OCI-LY3 (cell line): ENCODE data around the gene ADAD2.

Experiments used
- H2AFZ ChIP-seq: fragments of 200-600, 300-600 bp; shearing (Covaris generic); 2 replicates; pipeline ENCODE4 v1.6.0; 2014; ENCODE audit warnings: antibody characterized with exemption, low read depth, low read length
- H3K27ac ChIP-seq: fragments of 200-600, 300-600 bp; sonication (generic); 2 replicates; pipeline ENCODE4 v1.5.1; 2014; ENCODE audit warnings: mild to moderate bottlenecking, low read length, moderate library complexity, mixed read lengths
- H3K27me3 ChIP-seq: fragments of 200-600, 300-600 bp; sonication (generic); 2 replicates; pipeline ENCODE4 v1.6.1; 2014; ENCODE audit warnings: low read depth, low read length, mixed read lengths
- H3K36me3 ChIP-seq: fragments of 200-600, 300-600 bp; sonication (generic); replicated peaks from 2 replicates; pipeline ENCODE3; 2014; ENCODE audit warnings: low read depth, low read length, mixed read lengths
- H3K4me1 ChIP-seq: fragments of 300-600, 200-600 bp; sonication (generic); 2 replicates; pipeline ENCODE4 v1.6.1; 2014; ENCODE audit warnings: low read length, mixed read lengths
- H3K4me2 ChIP-seq: fragments of 200-600, 300-600 bp; sonication (generic); 2 replicates; pipeline ENCODE4 v1.6.1; 2014; ENCODE audit warnings: low read length, mixed read lengths
- H3K4me3 ChIP-seq: fragments of 300-600, 200-600 bp; sonication (generic); 2 replicates; pipeline ENCODE4 v1.5.1; 2014; ENCODE audit warnings: antibody characterized with exemption, mild to moderate bottlenecking, low read length, moderate library complexity
- H3K79me2 ChIP-seq: fragments of 300-600, 200-600 bp; shearing (Covaris generic); 2 replicates; pipeline ENCODE4 v1.6.1; 2014; ENCODE audit warnings: mild to moderate bottlenecking, low read length, mixed read lengths
- H3K9ac ChIP-seq: fragments of 300-600, 200-600 bp; shearing (Covaris generic); 2 replicates; pipeline ENCODE4 v1.6.0; 2014; ENCODE audit warnings: mild to moderate bottlenecking, low read length, moderate library complexity
- H3K9me3 ChIP-seq: fragments of 200-600, 300-600 bp; shearing (Covaris generic); 2 replicates; pipeline ENCODE4 v1.6.1; 2014; ENCODE audit warnings: low read length, mixed read lengths; ENCODE audit not compliant: insufficient read depth
- H4K20me1 ChIP-seq: fragments of 200-600, 300-600 bp; sonication (generic); 2 replicates; pipeline ENCODE4 v1.6.1; 2016; ENCODE audit warnings: low read length, mixed read lengths; ENCODE audit not compliant: insufficient read depth
- EZH2phosphoT487 ChIP-seq: fragments of 200-600 bp; shearing (Covaris generic); IDR thresholded peaks from 2 replicates; pipeline ENCODE4 v1.6.1; 2018; ENCODE audit warnings: antibody characterized with exemption, mixed run types, low read depth
- TF ChIP-seq, protein P1 (sequence below): fragments of 200-600, 300-600 bp; sonication (generic); IDR thresholded peaks from 2 replicates; pipeline ENCODE4 v1.5.1; 2014; ENCODE audit warnings: antibody characterized with exemption, low read length, low read depth

ADAD2 gene

DNA sequence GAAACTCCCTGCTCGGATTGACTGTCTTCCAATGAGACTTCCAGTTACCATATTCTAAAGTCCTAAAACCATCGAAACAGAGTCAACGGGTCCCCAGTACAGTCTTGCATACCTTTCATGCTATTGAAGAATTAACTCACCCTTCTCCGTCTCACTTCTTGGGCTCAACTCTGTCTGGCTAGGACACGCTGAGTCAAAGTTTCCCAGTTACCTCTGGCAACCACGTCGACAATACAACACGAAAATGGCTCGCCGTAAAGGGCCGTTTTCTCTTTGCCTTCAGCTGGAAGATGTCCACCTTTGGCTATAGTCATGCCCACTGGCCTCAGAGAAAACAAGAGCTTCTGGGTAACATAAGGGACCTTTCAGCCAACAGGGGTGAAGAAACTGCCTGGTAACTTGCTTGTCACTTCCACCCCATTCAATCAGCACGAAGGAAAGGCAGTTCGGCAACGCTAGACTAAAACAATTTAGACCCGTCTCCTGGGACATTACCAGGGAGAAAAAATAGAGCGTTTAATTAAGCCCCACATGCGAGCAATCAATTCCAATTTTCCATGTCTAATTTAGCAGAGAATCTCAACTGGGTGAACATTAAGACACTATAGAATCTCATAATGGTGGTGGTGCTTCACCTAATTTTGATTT, 27.3 kb downstream of the ADAD2 start:
- Histone ChIP-seq H3K36me3 (no peaks in the 10 kb centered on the region), H3K27me3 (peaks cover 4% of the 10 kb centered on the region), H3K4me3 (no peak overlapping the region), H3K27ac (no peak overlapping the region), H3K79me2 (no peaks in the 10 kb centered on the region), H2AFZ (no peak overlapping the region), H3K4me2 (no peak overlapping the region), H3K4me1 (no peaks in the 10 kb centered on the region), H3K9ac (no peak overlapping the region), H4K20me1 (no peaks in the 10 kb centered on the region), H3K9me3 (no peaks in the 10 kb centered on the region)
- TF ChIP-seq, protein P1, sequence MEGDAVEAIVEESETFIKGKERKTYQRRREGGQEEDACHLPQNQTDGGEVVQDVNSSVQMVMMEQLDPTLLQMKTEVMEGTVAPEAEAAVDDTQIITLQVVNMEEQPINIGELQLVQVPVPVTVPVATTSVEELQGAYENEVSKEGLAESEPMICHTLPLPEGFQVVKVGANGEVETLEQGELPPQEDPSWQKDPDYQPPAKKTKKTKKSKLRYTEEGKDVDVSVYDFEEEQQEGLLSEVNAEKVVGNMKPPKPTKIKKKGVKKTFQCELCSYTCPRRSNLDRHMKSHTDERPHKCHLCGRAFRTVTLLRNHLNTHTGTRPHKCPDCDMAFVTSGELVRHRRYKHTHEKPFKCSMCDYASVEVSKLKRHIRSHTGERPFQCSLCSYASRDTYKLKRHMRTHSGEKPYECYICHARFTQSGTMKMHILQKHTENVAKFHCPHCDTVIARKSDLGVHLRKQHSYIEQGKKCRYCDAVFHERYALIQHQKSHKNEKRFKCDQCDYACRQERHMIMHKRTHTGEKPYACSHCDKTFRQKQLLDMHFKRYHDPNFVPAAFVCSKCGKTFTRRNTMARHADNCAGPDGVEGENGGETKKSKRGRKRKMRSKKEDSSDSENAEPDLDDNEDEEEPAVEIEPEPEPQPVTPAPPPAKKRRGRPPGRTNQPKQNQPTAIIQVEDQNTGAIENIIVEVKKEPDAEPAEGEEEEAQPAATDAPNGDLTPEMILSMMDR, result no peak
- no peak for TF ChIP-seq EZH2phosphoT487

DNA sequence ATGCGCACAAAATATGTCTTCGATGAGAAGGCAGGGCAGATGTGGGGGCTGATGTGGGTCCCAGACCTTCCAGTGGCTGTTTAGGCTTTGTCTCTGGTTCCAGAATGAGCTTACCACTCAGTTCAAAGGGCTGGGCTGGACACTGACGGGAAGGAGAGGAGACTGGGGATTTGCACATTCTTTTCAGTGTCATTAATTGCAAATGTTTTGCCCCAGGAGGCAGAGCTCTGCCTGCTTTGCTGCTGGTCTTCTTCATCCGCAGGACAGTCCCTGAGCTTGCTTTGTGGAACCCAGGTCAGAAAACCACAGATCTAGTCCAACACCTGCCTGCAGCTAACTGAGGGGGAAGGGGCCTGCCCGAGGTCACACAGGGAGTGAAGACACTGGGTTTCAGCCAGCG, 28.0 kb downstream of the ADAD2 start:
- no peak overlapping the region for H3K4me3 ChIP-seq
- H3K27me3 ChIP-seq, result peaks cover 8% of the 10 kb centered on the region
- no peaks in the 10 kb centered on the region for H3K79me2 ChIP-seq
- H3K4me2 ChIP-seq, result no peak overlapping the region
- no peaks in the 10 kb centered on the region for H3K36me3 ChIP-seq
- no peaks in the 10 kb centered on the region for H3K4me1 ChIP-seq
- H2AFZ ChIP-seq, result no peak overlapping the region
- H3K9me3 ChIP-seq, result no peaks in the 10 kb centered on the region
- H4K20me1 ChIP-seq, result no peaks in the 10 kb centered on the region
- TF ChIP-seq, protein P1, result no peak
- no peak for TF ChIP-seq EZH2phosphoT487
- no peak overlapping the region for H3K9ac ChIP-seq
- H3K27ac ChIP-seq, result no peak overlapping the region

DNA sequence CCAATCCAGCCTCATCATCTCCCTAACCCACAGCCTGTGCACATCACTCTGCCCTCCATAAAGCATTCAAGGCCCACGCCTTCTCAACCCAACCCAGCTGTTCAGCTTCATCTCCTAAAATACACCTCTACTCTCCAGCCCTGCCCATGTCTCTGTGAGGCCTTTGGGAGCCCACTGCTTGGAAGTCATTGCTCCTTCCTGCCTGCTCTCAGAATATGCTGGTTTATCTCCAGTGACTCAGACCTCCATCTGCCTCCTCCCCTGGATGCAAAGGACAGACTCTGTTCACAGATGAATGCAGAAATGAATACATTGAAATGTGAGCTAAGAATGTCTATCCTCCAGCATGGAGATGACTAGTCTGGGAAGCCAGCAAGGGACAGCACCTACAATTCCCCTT, 29.9 kb downstream of the ADAD2 start:
- no peak overlapping the region for H2AFZ ChIP-seq
- no peaks in the 10 kb centered on the region for H4K20me1 ChIP-seq
- no peak overlapping the region for H3K27ac ChIP-seq
- H3K36me3 ChIP-seq, result no peaks in the 10 kb centered on the region
- no peak overlapping the region for H3K4me2 ChIP-seq
- no peak for TF ChIP-seq EZH2phosphoT487
- TF ChIP-seq, protein P1, result no peak
- H3K9me3 ChIP-seq, result no peaks in the 10 kb centered on the region
- no peak overlapping the region for H3K4me3 ChIP-seq
- H3K79me2 ChIP-seq, result no peaks in the 10 kb centered on the region
- H3K4me1 ChIP-seq, result no peaks in the 10 kb centered on the region
- no peak overlapping the region for H3K9ac ChIP-seq
- peaks cover 13% of the 10 kb centered on the region for H3K27me3 ChIP-seq

DNA sequence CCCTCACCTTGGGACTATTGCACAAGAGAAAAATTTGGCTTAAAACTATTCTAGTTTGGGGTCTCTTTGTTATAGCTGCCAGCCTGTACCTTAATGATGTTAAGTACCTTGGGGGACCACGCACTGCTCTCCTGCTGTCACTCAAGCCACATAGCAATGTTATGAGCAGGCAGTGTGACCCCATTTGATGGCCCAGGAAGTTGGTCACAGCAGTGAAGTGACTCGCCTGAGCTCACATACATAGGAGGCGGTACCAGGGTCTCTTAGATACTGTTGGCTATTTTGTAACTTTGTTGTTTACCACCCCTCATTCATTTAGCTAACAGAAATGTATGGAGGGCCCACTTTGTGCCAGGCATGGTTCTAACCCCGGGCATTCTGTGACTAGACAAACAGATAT, 32.5 kb downstream of the ADAD2 start:
- TF ChIP-seq, protein P1, result no peak
- TF ChIP-seq EZH2phosphoT487, result no peak
- Histone ChIP-seq H2AFZ (no peak overlapping the region), H3K27ac (no peak overlapping the region), H3K9ac (no peak overlapping the region), H3K79me2 (no peaks in the 10 kb centered on the region), H3K4me2 (no peak overlapping the region), H3K4me3 (no peak overlapping the region), H3K9me3 (no peaks in the 10 kb centered on the region), H3K4me1 (no peaks in the 10 kb centered on the region), H4K20me1 (no peaks in the 10 kb centered on the region), H3K27me3 (peaks cover 13% of the 10 kb centered on the region), H3K36me3 (no peaks in the 10 kb centered on the region)
